SK-N-SH treated with all-trans-retinoic acid at 6 μM for 48 hours (cell line): ENCODE data around the gene LRP5.

Experiments used
- CREB5 ChIP-seq: fragments of 250-450 bp; sonication (Bioruptor Pico); IDR thresholded peaks from 2 replicates; pipeline ENCODE4 v1.5.1; 2020; ENCODE audit warnings: low read depth, mild to moderate bottlenecking, moderate library complexity
- PATZ1 ChIP-seq: fragments of 250-450 bp; sonication (Bioruptor Pico); IDR thresholded peaks from 2 replicates; pipeline ENCODE4 v1.8.0; 2020; ENCODE audit warnings: mild to moderate bottlenecking, moderate library complexity, borderline replicate concordance
- POU6F1 ChIP-seq: fragments of 250-450 bp; sonication (Bioruptor Pico); IDR thresholded peaks from 2 replicates; pipeline ENCODE4 v1.8.0; 2021; ENCODE audit warnings: low read depth, mild to moderate bottlenecking, moderate library complexity, borderline replicate concordance
- TCF4 ChIP-seq: fragments of 250-450 bp; sonication (Bioruptor Pico); IDR thresholded peaks from 2 replicates; pipeline ENCODE4 v1.8.0; 2021; ENCODE audit warnings: mild to moderate bottlenecking, moderate library complexity, borderline replicate concordance
- TOX ChIP-seq: fragments of 250-450 bp; sonication (Bioruptor Pico); IDR thresholded peaks from 2 replicates; pipeline ENCODE4 v1.8.0; 2021; ENCODE audit warnings: mild to moderate bottlenecking, moderate library complexity, borderline replicate concordance
- ZC3H10 ChIP-seq: fragments of 250-450 bp; sonication (Bioruptor Pico); IDR thresholded peaks from 2 replicates; pipeline ENCODE4 v1.5.1; 2021; ENCODE audit warnings: mild to moderate bottlenecking, moderate library complexity
- ZFP30 ChIP-seq: fragments of 450-650 bp; formaldehyde crosslinking; IDR thresholded peaks from 2 replicates; pipeline ENCODE4 v1.5.0; 2022; ENCODE audit warnings: mild to moderate bottlenecking, moderate library complexity
- ZNF565 ChIP-seq: fragments of 450-650 bp; formaldehyde crosslinking; conservative IDR thresholded peaks from 2 replicates; pipeline ENCODE4 v1.5.0; 2020; ENCODE audit warnings: low read depth, mild to moderate bottlenecking, moderate library complexity

DNA sequence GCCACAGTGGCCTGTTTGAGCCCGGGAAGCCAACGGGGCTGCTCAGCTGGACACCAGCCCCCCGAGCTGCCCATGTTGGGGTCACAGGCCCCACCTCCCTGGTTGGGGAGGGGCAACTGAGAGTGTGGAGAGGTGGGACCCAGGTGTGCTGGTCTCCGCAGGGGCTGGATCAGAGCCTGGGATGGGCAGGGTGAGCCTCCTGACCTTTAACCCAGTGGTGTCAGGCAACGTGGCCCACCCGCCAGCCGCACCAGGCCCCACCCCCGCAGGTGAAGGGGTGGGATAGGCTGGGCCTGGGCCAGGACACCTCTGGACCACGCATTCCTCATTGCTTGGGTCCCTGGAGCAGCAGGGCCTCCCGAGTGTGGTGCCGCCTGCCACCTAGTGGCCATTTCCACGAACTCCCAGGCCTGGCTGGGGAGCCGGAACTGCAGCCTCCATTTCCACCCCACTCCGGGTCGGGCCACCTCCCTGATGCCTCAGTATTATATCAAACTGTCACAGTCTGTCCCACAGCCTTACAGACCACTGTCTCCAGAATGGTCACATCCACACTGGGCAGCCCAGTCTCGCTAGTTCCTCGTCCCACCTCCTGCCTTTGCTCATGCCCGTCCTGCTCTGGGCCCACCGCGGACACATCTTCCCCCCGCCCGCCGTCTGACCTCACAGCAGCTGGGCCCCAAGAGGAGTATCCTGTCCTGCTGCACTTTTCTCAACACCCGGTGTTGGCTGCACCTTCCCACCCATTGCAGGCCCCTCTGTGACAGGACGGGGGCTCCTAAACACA, 134.8 kb downstream of the LRP5 start:
- TF ChIP-seq ZFP30 (CRISPR knock-in tag): no peak
- TF ChIP-seq CREB5: no peak
- no peak for TF ChIP-seq TCF4
- no peak for TF ChIP-seq TOX (CRISPR knock-in tag)
- no peak for TF ChIP-seq ZNF565 (CRISPR knock-in tag)
- TF ChIP-seq PATZ1 (CRISPR knock-in tag): no peak
- TF ChIP-seq ZC3H10 (CRISPR knock-in tag): no peak
- no peak for TF ChIP-seq POU6F1 (CRISPR knock-in tag)
